ENCODE results near the gene SPATA31D3. TPM values are rescaled to one million over a fixed set of nuclear protein-coding genes. Genes with fewer than 3 reads are reported as not detected.

SPATA31D3 gene
- total and polyA plus RNA-seq, 2 of the 13 experiments (the other 11 are each of a cell fraction or from before 2014, with no cell fraction given), result not detected

Other genes with a start within 250 kb of the SPATA31D3 start
- gene SPATA31D4, start 15.1 kb upstream of the SPATA31D3 start, total RNA-seq (2016; rRNA removed; fragmentation: Illumina TruSeq; extraction: Trizol), result not detected in 2 replicates
- not detected in 2 replicates for gene SPATA31D4, start 15.1 kb upstream of the SPATA31D3 start, polyA plus RNA-seq (2011; rRNA removed)
- not detected in 2 replicates for gene SPATA31D1, start 45.3 kb downstream of the SPATA31D3 start, total RNA-seq (2016; rRNA removed; fragmentation: Illumina TruSeq; extraction: Trizol)
- gene SPATA31D1, start 45.3 kb downstream of the SPATA31D3 start, polyA plus RNA-seq (2011; rRNA removed), result not detected in 2 replicates